Trophoblast cell (in vitro differentiated cells and primary cell): Measurements from ENCODE around the gene RNF10.
A peak's percentile ranks its signal among the peaks of the same experiment; 100 is the strongest.
"Not testable (repeated sequence)": the region's sequence is repeated elsewhere in the genome, so short reads cannot be mapped to it uniquely, and the experiment has no call there.

ENCODE experiments used
- DNase-seq, 2 donors: peaks; one replicate each; pipeline ENCODE4 v3.0.0-alpha.2; 2016
- H2AFZ ChIP-seq: 2 replicates; pipeline ENCODE4 v1.6.1; 2013; ENCODE audit warnings: low read length, moderate library complexity, mild to moderate bottlenecking; ENCODE audit not compliant: insufficient read depth, poor library complexity
- H2AK5ac ChIP-seq: 2 replicates; pipeline ENCODE4 v1.6.1; 2013; ENCODE audit warnings: mild to moderate bottlenecking, low read length
- H2BK120ac ChIP-seq: 2 replicates; pipeline ENCODE4 v1.6.1; 2013; ENCODE audit warnings: low read length, mild to moderate bottlenecking, moderate library complexity; ENCODE audit not compliant: insufficient read depth, poor library complexity
- H2BK12ac ChIP-seq: 2 replicates; pipeline ENCODE4 v1.6.1; 2013; ENCODE audit warnings: mild to moderate bottlenecking, low read length, moderate library complexity
- H2BK5ac ChIP-seq: 2 replicates; pipeline ENCODE4 v1.6.1; 2013; ENCODE audit warnings: low read length, low read depth, moderate library complexity, mild to moderate bottlenecking; ENCODE audit not compliant: poor library complexity
- H3K14ac ChIP-seq: 2 replicates; pipeline ENCODE4 v1.6.1; 2013; ENCODE audit warnings: mild to moderate bottlenecking, low read length
- H3K18ac ChIP-seq: 2 replicates; pipeline ENCODE4 v1.6.1; 2013; ENCODE audit warnings: mild to moderate bottlenecking, low read length
- H3K23ac ChIP-seq: 2 replicates; pipeline ENCODE4 v1.6.1; 2013; ENCODE audit warnings: low read length
- H3K27ac ChIP-seq: 2 replicates; pipeline ENCODE4 v1.5.1; 2013; ENCODE audit warnings: low read depth, mild to moderate bottlenecking, inconsistent platforms, low read length, moderate library complexity
- H3K27me3 ChIP-seq: 2 replicates; pipeline ENCODE4 v1.6.1; 2013; ENCODE audit warnings: inconsistent platforms, mild to moderate bottlenecking, low read length, moderate library complexity; ENCODE audit not compliant: insufficient read depth
- H3K36me3 ChIP-seq, 2 experiments: 1 replicate in 1 of 2; 2 replicates in 1 of 2; pipeline ENCODE4 v1.6.1; 2013; ENCODE audit warnings: low read length in 2 of 2, mild to moderate bottlenecking in 2 of 2, moderate library complexity in 1 of 2; ENCODE audit not compliant: insufficient read depth in 2 of 2, control insufficient read depth in 1 of 2
- H3K4ac ChIP-seq: 2 replicates; pipeline ENCODE4 v1.6.1; 2013; ENCODE audit warnings: low read depth, mild to moderate bottlenecking, low read length, moderate library complexity
- H3K4me1 ChIP-seq, 2 experiments: 1 replicate in 1 of 2; 2 replicates in 1 of 2; pipeline ENCODE4 v1.6.1; 2013; ENCODE audit warnings: low read length in 2 of 2, mild to moderate bottlenecking in 2 of 2, moderate library complexity in 1 of 2; ENCODE audit not compliant: insufficient read depth in 2 of 2, control insufficient read depth in 1 of 2
- H3K4me2 ChIP-seq: 2 replicates; pipeline ENCODE4 v1.6.1; 2013; ENCODE audit warnings: inconsistent platforms, mild to moderate bottlenecking, low read length, moderate library complexity
- H3K4me3 ChIP-seq: 2 replicates; pipeline ENCODE4 v1.5.1; 2013; ENCODE audit warnings: mild to moderate bottlenecking, low read depth, low read length, inconsistent platforms
- H3K79me1 ChIP-seq: one replicate; pipeline ENCODE4 v1.6.1; 2013; ENCODE audit warnings: low read length
- H3K79me2 ChIP-seq: 2 replicates; pipeline ENCODE4 v1.6.1; 2013; ENCODE audit warnings: low read length, mild to moderate bottlenecking; ENCODE audit not compliant: control insufficient read depth, insufficient read depth, poor library complexity
- H3K9ac ChIP-seq: 2 replicates; pipeline ENCODE4 v1.6.1; 2013; ENCODE audit warnings: mild to moderate bottlenecking, low read length
- H3K9me3 ChIP-seq: 2 replicates; pipeline ENCODE4 v1.6.1; 2013; ENCODE audit warnings: low read depth, mild to moderate bottlenecking, control low read depth, inconsistent platforms, low read length; ENCODE audit not compliant: insufficient read depth
- H4K12ac ChIP-seq: 2 replicates; pipeline ENCODE4 v1.6.1; 2013; ENCODE audit warnings: low read depth, mild to moderate bottlenecking, low read length, moderate library complexity
- H4K8ac ChIP-seq: 2 replicates; pipeline ENCODE4 v1.6.1; 2013; ENCODE audit warnings: low read depth, mild to moderate bottlenecking, low read length, moderate library complexity
- H4K91ac ChIP-seq: one replicate; pipeline ENCODE4 v1.6.1; 2013; ENCODE audit warnings: low read depth, mild to moderate bottlenecking, low read length, moderate library complexity
- WGBS: extraction: QIAGEN DNeasy Blood & Tissue Kit; methylation state at CpG from one replicate; pipeline ENCODE4 v1.1.7; 2013; ENCODE audit warnings: missing lambda C conversion rate; ENCODE audit not compliant: insufficient read length, insufficient coverage; ENCODE audit errors: extremely low coverage; 5-methylcytosine and 5-hydroxymethylcytosine counted together

Gene RNF10

GRCh38 chr12:120515496-120515895 lies 18.7 kb upstream of the RNF10 start:
- Histone ChIP-seq H2BK5ac (no peak overlapping the region), H3K14ac (no peak overlapping the region), H3K23ac (no peak overlapping the region), H2AFZ (no peak overlapping the region), H3K79me1 (no peaks in the 10 kb centered on the region), H4K12ac (no peak overlapping the region), H4K91ac (no peak overlapping the region), H3K18ac (no peak overlapping the region), H4K8ac (no peak overlapping the region), H3K9ac (no peak overlapping the region), H3K4me2 (no peak overlapping the region), H3K9me3 (no peaks in the 10 kb centered on the region), H2AK5ac (no peak overlapping the region), H3K27me3 (no peaks in the 10 kb centered on the region), H3K27ac (no peak overlapping the region), H2BK12ac (no peak overlapping the region), H2BK120ac (no peak overlapping the region), H3K4me1 (no peaks in the 10 kb centered on the region), H3K4ac (no peak overlapping the region), H3K36me3 (peaks cover 3 to 23% of the 10 kb centered on the region in 2 experiments), H3K79me2 (no peaks in the 10 kb centered on the region), H3K4me3 (no peak overlapping the region)
- no peak for DNase-seq
- WGBS, result no CpG with 5 or more reads among the region's 2 CpGs

- not testable (repeated sequence) for H3K4me1 ChIP-seq, H4K12ac ChIP-seq, H3K23ac ChIP-seq, H3K4me2 ChIP-seq, H3K79me1 ChIP-seq, H3K4ac ChIP-seq, H3K14ac ChIP-seq, H4K8ac ChIP-seq, H2AK5ac ChIP-seq, H3K27ac ChIP-seq, H3K27me3 ChIP-seq, H3K9ac ChIP-seq, H3K18ac ChIP-seq, H4K91ac ChIP-seq, H2BK120ac ChIP-seq, H2AFZ ChIP-seq, H3K9me3 ChIP-seq, H2BK12ac ChIP-seq, DNase-seq, H3K79me2 ChIP-seq, H3K4me3 ChIP-seq, H2BK5ac ChIP-seq
- WGBS, result no CpG with 5 or more reads among the region's 8 CpGs
- peaks cover 6 to 16% of the 10 kb centered on the region in 2 experiments for H3K36me3 ChIP-seq
Observed at GRCh38 chr12:120519324-120519723, 14.8 kb upstream of the RNF10 start.

GRCh38 chr12:120522568-120522967 lies 11.6 kb upstream of the RNF10 start:
- Histone ChIP-seq H3K4me3 (no peak overlapping the region), H3K4ac (no peak overlapping the region)

GRCh38 chr12:120528861-120529525 lies 5.2 kb upstream of the RNF10 start, which contains the start of gene COQ5:
Gene COQ5 (minus strand): TSS chr12:120529158. CDS start chr12:120529141, 17 bp downstream.
- Histone ChIP-seq H2BK5ac (peak within 1 kb of the TSS; percentile 84), H4K91ac (peak within 1 kb of the TSS; percentile 71), H2BK12ac (no peak within 1 kb of the TSS), H4K12ac (peak within 1 kb of the TSS; percentile 89), H3K4me3 (peak within 1 kb of the TSS; percentile 81), H3K9ac (peak within 1 kb of the TSS; percentile 75), H3K36me3 (no peaks in the 10 kb centered on the region), H3K9me3 (no peaks in the 10 kb centered on the region), H2AK5ac (no peak within 1 kb of the TSS), H3K79me1 (peaks cover 8% of the 10 kb centered on the region), H3K4me2 (peak within 1 kb of the TSS; percentile 87), H3K18ac (peak within 1 kb of the TSS; percentile 56), H3K4me1 (no peaks in the 10 kb centered on the region), H2BK120ac (peak within 1 kb of the TSS; percentile 75), H3K27me3 (no peaks in the 10 kb centered on the region), H3K23ac (no peak within 1 kb of the TSS), H3K27ac (peak within 1 kb of the TSS; percentile 72), H3K14ac (peak within 1 kb of the TSS; percentile 92), H2AFZ (peak within 1 kb of the TSS; percentile 67), H3K79me2 (peaks cover 2% of the 10 kb centered on the region), H3K4ac (peak within 1 kb of the TSS; percentile 41), H4K8ac (peak within 1 kb of the TSS; percentile 95)
- DNase-seq, result peak; percentile 77 to 89
- WGBS, result no CpG with 5 or more reads among the region's 38 CpGs

More at GRCh38 chr12:120522568-120522967, 11.6 kb upstream of the RNF10 start:
- no peak overlapping the region for H2BK12ac ChIP-seq
- H2BK120ac ChIP-seq, result no peak overlapping the region
- no peak for DNase-seq
- no peak overlapping the region for H3K27ac ChIP-seq
- no peak overlapping the region for H4K8ac ChIP-seq
- H2AK5ac ChIP-seq, result no peak overlapping the region
- no peaks in the 10 kb centered on the region for H3K79me1 ChIP-seq
- no peaks in the 10 kb centered on the region for H3K4me1 ChIP-seq
- no peaks in the 10 kb centered on the region for H3K27me3 ChIP-seq
- H2AFZ ChIP-seq, result no peak overlapping the region
- H2BK5ac ChIP-seq, result no peak overlapping the region
- no CpG with 5 or more reads among the region's 9 CpGs for WGBS
- H4K91ac ChIP-seq, result no peak overlapping the region
- peaks cover 0 to 6% of the 10 kb centered on the region in 2 experiments for H3K36me3 ChIP-seq
- no peak overlapping the region for H3K14ac ChIP-seq
- H3K4me2 ChIP-seq, result no peak overlapping the region
- H3K9ac ChIP-seq, result no peak overlapping the region
- H3K79me2 ChIP-seq, result no peaks in the 10 kb centered on the region
- H3K23ac ChIP-seq, result no peak overlapping the region
- no peak overlapping the region for H3K18ac ChIP-seq
- no peak overlapping the region for H4K12ac ChIP-seq
- no peaks in the 10 kb centered on the region for H3K9me3 ChIP-seq
